Neural cell (in vitro differentiated cells): ENCODE results near the gene SRI.

ENCODE experiments used
- EP300 ChIP-seq: fragments of 450-650 bp; conservative IDR thresholded peaks from 2 replicates; pipeline ENCODE4 v1.6.1; 2014; ENCODE audit warnings: antibody characterized with exemption, mild to moderate bottlenecking, moderate library complexity; ENCODE audit not compliant: poor library complexity, severe bottlenecking
- EZH2 ChIP-seq: fragments of 200-600, 300-800 bp; shearing (Covaris generic), sonication (generic); IDR thresholded peaks from 2 replicates; pipeline ENCODE4 v1.6.1; 2014; ENCODE audit warnings: antibody characterized with exemption, low read length, borderline replicate concordance, mild to moderate bottlenecking; ENCODE audit not compliant: insufficient read depth, poor library complexity, severe bottlenecking
- POLR2AphosphoS5 ChIP-seq: IDR thresholded peaks from 2 replicates; pipeline ENCODE4 v1.6.1; 2012
- RAD21 ChIP-seq: fragments of 450-650 bp; conservative IDR thresholded peaks from 2 replicates; pipeline ENCODE4 v1.6.1; 2014; ENCODE audit warnings: antibody characterized with exemption, mild to moderate bottlenecking, moderate library complexity
- REST ChIP-seq: IDR thresholded peaks from 2 replicates; pipeline ENCODE4 v1.6.1; 2012; ENCODE audit warnings: borderline replicate concordance
- SMC3 ChIP-seq: fragments of 450-650 bp; conservative IDR thresholded peaks from 2 replicates; pipeline ENCODE4 v1.6.1; 2014; ENCODE audit warnings: antibody characterized with exemption, mild to moderate bottlenecking, moderate library complexity; ENCODE audit not compliant: poor library complexity
- TAF1 ChIP-seq: IDR thresholded peaks from 2 replicates; pipeline ENCODE4 v1.6.1; 2012; ENCODE audit warnings: low read depth
- TF ChIP-seq, protein P1 (sequence below): fragments of 450-650 bp; IDR thresholded peaks from 2 replicates; pipeline ENCODE4 v1.5.1; 2014; ENCODE audit warnings: antibody characterized with exemption, mild to moderate bottlenecking, moderate library complexity; ENCODE audit not compliant: poor library complexity, severe bottlenecking

GRCh38 chr7:88214456-88214855 is 5.4 kb downstream of the SRI start:
- TF ChIP-seq, protein P1, sequence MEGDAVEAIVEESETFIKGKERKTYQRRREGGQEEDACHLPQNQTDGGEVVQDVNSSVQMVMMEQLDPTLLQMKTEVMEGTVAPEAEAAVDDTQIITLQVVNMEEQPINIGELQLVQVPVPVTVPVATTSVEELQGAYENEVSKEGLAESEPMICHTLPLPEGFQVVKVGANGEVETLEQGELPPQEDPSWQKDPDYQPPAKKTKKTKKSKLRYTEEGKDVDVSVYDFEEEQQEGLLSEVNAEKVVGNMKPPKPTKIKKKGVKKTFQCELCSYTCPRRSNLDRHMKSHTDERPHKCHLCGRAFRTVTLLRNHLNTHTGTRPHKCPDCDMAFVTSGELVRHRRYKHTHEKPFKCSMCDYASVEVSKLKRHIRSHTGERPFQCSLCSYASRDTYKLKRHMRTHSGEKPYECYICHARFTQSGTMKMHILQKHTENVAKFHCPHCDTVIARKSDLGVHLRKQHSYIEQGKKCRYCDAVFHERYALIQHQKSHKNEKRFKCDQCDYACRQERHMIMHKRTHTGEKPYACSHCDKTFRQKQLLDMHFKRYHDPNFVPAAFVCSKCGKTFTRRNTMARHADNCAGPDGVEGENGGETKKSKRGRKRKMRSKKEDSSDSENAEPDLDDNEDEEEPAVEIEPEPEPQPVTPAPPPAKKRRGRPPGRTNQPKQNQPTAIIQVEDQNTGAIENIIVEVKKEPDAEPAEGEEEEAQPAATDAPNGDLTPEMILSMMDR = no peak
- TF ChIP-seq RAD21 (no peak), REST (no peak), EZH2 (no peak), EP300 (no peak), POLR2AphosphoS5 (no peak), TAF1 (no peak), SMC3 (no peak)
